ENCODE measurements around the gene SETBP1. TPM values are rescaled to one million over a fixed set of nuclear protein-coding genes. Genes with fewer than 3 reads are reported as not detected.

The SETBP1 gene
- total and polyA plus RNA-seq, 5 donors: 2.0 to 24.1 (median 16.4) TPM

- Histone ChIP-seq H3K4me3 (ENCODE audit: low read length) (no peak overlapping the region), H3K27ac (ENCODE audit: low read length) (no peak overlapping the region), H3K9me3 (ENCODE audit: control insufficient read depth, low read length) (no peaks in the 10 kb centered on the region), H3K4me1 (ENCODE audit: control insufficient read depth, insufficient read depth, low read length) (no peaks in the 10 kb centered on the region), H3K27me3 (ENCODE audit: control insufficient read depth, insufficient read depth) (no peaks in the 10 kb centered on the region)
- ATAC-seq (peak in 1 of 2 donors; percentile 31), DNase-seq (no peak)
- intact Hi-C loops (cut with DNase I): no loop called here
- WGBS: 87% methylated on average over 2 of the region's 2 CpGs
These were observed 326.2 kb downstream of the SETBP1 start for GRCh38 chr18:45006934-45007333.

GRCh38 chr18:45007531-45007930, 326.8 kb downstream of the SETBP1 start:
- no peak for DNase-seq
- Histone ChIP-seq H3K27ac (ENCODE audit: low read length) (no peak overlapping the region), H3K4me1 (ENCODE audit: control insufficient read depth, insufficient read depth, low read length) (no peaks in the 10 kb centered on the region), H3K27me3 (ENCODE audit: control insufficient read depth, insufficient read depth) (no peaks in the 10 kb centered on the region), H3K9me3 (ENCODE audit: control insufficient read depth, low read length) (no peaks in the 10 kb centered on the region), H3K4me3 (ENCODE audit: low read length) (no peak overlapping the region)
- ATAC-seq: no peak
- 96% methylated on average over 2 of the region's 2 CpGs for whole genome bisulfite sequencing
- intact Hi-C loops (cut with DNase I): no loop called here

GRCh38 chr18:45008694-45009413, 328.2 kb downstream of the SETBP1 start:
- Histone ChIP-seq H3K4me1 (ENCODE audit: control insufficient read depth, insufficient read depth, low read length) (no peaks in the 10 kb centered on the region), H3K27me3 (ENCODE audit: control insufficient read depth, insufficient read depth) (no peaks in the 10 kb centered on the region), H3K27ac (ENCODE audit: low read length) (no peak overlapping the region), H3K9me3 (ENCODE audit: control insufficient read depth, low read length) (no peaks in the 10 kb centered on the region), H3K4me3 (ENCODE audit: low read length) (no peak overlapping the region)
- 94% methylated on average over 13 of the region's 13 CpGs for WGBS
- ATAC-seq: no peak
- DNase-seq: peak in 1 of 3 donors; percentile 20
- intact Hi-C loops (cut with DNase I): no loop called here

- no peak for DNase-seq
- peaks cover 4% of the 10 kb centered on the region for H3K4me1 ChIP-seq (ENCODE audit: control insufficient read depth, insufficient read depth, low read length)
- intact Hi-C loops (cut with DNase I): no loop called here
- no peak for ATAC-seq
- no peaks in the 10 kb centered on the region for H3K9me3 ChIP-seq (ENCODE audit: control insufficient read depth, low read length)
- no peak overlapping the region for H3K27ac ChIP-seq (ENCODE audit: low read length)
- no peaks in the 10 kb centered on the region for H3K27me3 ChIP-seq (ENCODE audit: control insufficient read depth, insufficient read depth)
- WGBS: 91% methylated on average over 5 of the region's 5 CpGs
- H3K4me3 ChIP-seq (ENCODE audit: low read length): no peak overlapping the region
These were observed 329.1 kb downstream of the SETBP1 start for GRCh38 chr18:45009756-45010155.

GRCh38 chr18:45012286-45012685, 331.6 kb downstream of the SETBP1 start:
- intact Hi-C loops (cut with DNase I): no loop called here
- peaks cover 4% of the 10 kb centered on the region for H3K4me1 ChIP-seq (ENCODE audit: control insufficient read depth, insufficient read depth, low read length)
- 97% methylated on average over 3 of the region's 3 CpGs for WGBS
- ATAC-seq: no peak
- DNase-seq: no peak
- no peaks in the 10 kb centered on the region for H3K27me3 ChIP-seq (ENCODE audit: control insufficient read depth, insufficient read depth)
- H3K4me3 ChIP-seq (ENCODE audit: low read length): no peak overlapping the region
- H3K27ac ChIP-seq (ENCODE audit: low read length): no peak overlapping the region
- H3K9me3 ChIP-seq (ENCODE audit: control insufficient read depth, low read length): no peaks in the 10 kb centered on the region

GRCh38 chr18:45014047-45014501, 333.4 kb downstream of the SETBP1 start:
- Histone ChIP-seq H3K27ac (ENCODE audit: low read length) (no peak overlapping the region), H3K27me3 (ENCODE audit: control insufficient read depth, insufficient read depth) (no peaks in the 10 kb centered on the region), H3K9me3 (ENCODE audit: control insufficient read depth, low read length) (no peaks in the 10 kb centered on the region), H3K4me1 (ENCODE audit: control insufficient read depth, insufficient read depth, low read length) (peaks cover 4% of the 10 kb centered on the region), H3K4me3 (ENCODE audit: low read length) (no peak overlapping the region)
- DNase-seq: peak in 1 of 3 donors; percentile 54
- intact Hi-C loops (cut with DNase I): no loop called here
- WGBS: 71% methylated on average over 2 of the region's 2 CpGs
- peak; percentile 42 to 90 for ATAC-seq

- WGBS: 45% methylated on average over 1 of the region's 1 CpG
- H3K9me3 ChIP-seq (ENCODE audit: control insufficient read depth, low read length): no peaks in the 10 kb centered on the region
- H3K27ac ChIP-seq (ENCODE audit: low read length): peak overlapping the region; percentile 9
- intact Hi-C loops (cut with DNase I): no loop called here
- H3K4me3 ChIP-seq (ENCODE audit: low read length): no peak overlapping the region
- H3K27me3 ChIP-seq (ENCODE audit: control insufficient read depth, insufficient read depth): no peaks in the 10 kb centered on the region
- no peak for DNase-seq
- peaks cover 4% of the 10 kb centered on the region for H3K4me1 ChIP-seq (ENCODE audit: control insufficient read depth, insufficient read depth, low read length)
- ATAC-seq: peak in 1 of 2 donors; percentile 29
These were observed 335.1 kb downstream of the SETBP1 start for GRCh38 chr18:45015788-45016128.

- Histone ChIP-seq H3K4me3 (ENCODE audit: low read length) (no peak overlapping the region), H3K27ac (ENCODE audit: low read length) (no peak overlapping the region), H3K27me3 (ENCODE audit: control insufficient read depth, insufficient read depth) (no peaks in the 10 kb centered on the region), H3K9me3 (ENCODE audit: control insufficient read depth, low read length) (no peaks in the 10 kb centered on the region), H3K4me1 (ENCODE audit: control insufficient read depth, insufficient read depth, low read length) (peaks cover 2% of the 10 kb centered on the region)
- ATAC-seq: no peak
- 94% methylated on average over 1 of the region's 1 CpG for WGBS
- no peak for DNase-seq
- intact Hi-C loops (cut with DNase I): no loop called here
These were observed 338.8 kb downstream of the SETBP1 start for GRCh38 chr18:45019469-45019868.

GRCh38 chr18:45023519-45023918, 342.8 kb downstream of the SETBP1 start:
- no peak for DNase-seq
- H3K4me3 ChIP-seq (ENCODE audit: low read length): no peak overlapping the region
- 86% methylated on average over 5 of the region's 5 CpGs for WGBS
- ATAC-seq: no peak
- intact Hi-C loops (cut with DNase I): no loop called here
- H3K9me3 ChIP-seq (ENCODE audit: control insufficient read depth, low read length): no peaks in the 10 kb centered on the region
- H3K4me1 ChIP-seq (ENCODE audit: control insufficient read depth, insufficient read depth, low read length): peaks cover 4% of the 10 kb centered on the region
- no peaks in the 10 kb centered on the region for H3K27me3 ChIP-seq (ENCODE audit: control insufficient read depth, insufficient read depth)
- H3K27ac ChIP-seq (ENCODE audit: low read length): no peak overlapping the region

GRCh38 chr18:45024357-45025088, 343.8 kb downstream of the SETBP1 start:
- Histone ChIP-seq H3K9me3 (ENCODE audit: control insufficient read depth, low read length) (no peaks in the 10 kb centered on the region), H3K4me1 (ENCODE audit: control insufficient read depth, insufficient read depth, low read length) (peaks cover 4% of the 10 kb centered on the region), H3K4me3 (ENCODE audit: low read length) (no peak overlapping the region), H3K27ac (ENCODE audit: low read length) (no peak overlapping the region), H3K27me3 (ENCODE audit: control insufficient read depth, insufficient read depth) (no peaks in the 10 kb centered on the region)
- DNase-seq (no peak), ATAC-seq (no peak)
- intact Hi-C loops (cut with DNase I): no loop called here
- WGBS: 76% methylated on average over 4 of the region's 4 CpGs

- H3K27ac ChIP-seq (ENCODE audit: low read length): no peak overlapping the region
- intact Hi-C loops (cut with DNase I): no loop called here
- H3K4me3 ChIP-seq (ENCODE audit: low read length): no peak overlapping the region
- peaks cover 4% of the 10 kb centered on the region for H3K4me1 ChIP-seq (ENCODE audit: control insufficient read depth, insufficient read depth, low read length)
- ATAC-seq (no peak), DNase-seq (no peak)
- H3K9me3 ChIP-seq (ENCODE audit: control insufficient read depth, low read length): no peaks in the 10 kb centered on the region
- WGBS: 97% methylated on average over 4 of the region's 4 CpGs
- H3K27me3 ChIP-seq (ENCODE audit: control insufficient read depth, insufficient read depth): no peaks in the 10 kb centered on the region
These were observed 344.4 kb downstream of the SETBP1 start for GRCh38 chr18:45025089-45025450.

Measured in right cardiac atrium (tissue), 5 donors.